K562 (cell line): ENCODE measurements around the gene TERT.

ENCODE experiments used
- CTCF ChIP-seq, 3 experiments: IDR thresholded peaks in 2 of 3; conservative IDR thresholded peaks in 1 of 3; 2 replicates each; pipeline ENCODE4 v1.5.1; 2011 to 2012; ENCODE audit warnings: low read length in 3 of 3, mild to moderate bottlenecking in 3 of 3, control low read depth in 2 of 3, improper control_type of control experiment in 1 of 3, inconsistent platforms in 1 of 3, low read depth in 1 of 3, mixed read lengths in 1 of 3, moderate library complexity in 1 of 3; ENCODE audit not compliant: insufficient read depth in 2 of 3
- POLR2A ChIP-seq: fragments of 450-650 bp; conservative IDR thresholded peaks from 2 replicates; pipeline ENCODE4 v1.6.1; 2016
- ZNF274 ChIP-seq: IDR thresholded peaks from 2 replicates; pipeline ENCODE4 v1.6.1; 2011; ENCODE audit warnings: low read depth, mild to moderate bottlenecking, low read length, moderate library complexity, borderline replicate concordance

DNA sequence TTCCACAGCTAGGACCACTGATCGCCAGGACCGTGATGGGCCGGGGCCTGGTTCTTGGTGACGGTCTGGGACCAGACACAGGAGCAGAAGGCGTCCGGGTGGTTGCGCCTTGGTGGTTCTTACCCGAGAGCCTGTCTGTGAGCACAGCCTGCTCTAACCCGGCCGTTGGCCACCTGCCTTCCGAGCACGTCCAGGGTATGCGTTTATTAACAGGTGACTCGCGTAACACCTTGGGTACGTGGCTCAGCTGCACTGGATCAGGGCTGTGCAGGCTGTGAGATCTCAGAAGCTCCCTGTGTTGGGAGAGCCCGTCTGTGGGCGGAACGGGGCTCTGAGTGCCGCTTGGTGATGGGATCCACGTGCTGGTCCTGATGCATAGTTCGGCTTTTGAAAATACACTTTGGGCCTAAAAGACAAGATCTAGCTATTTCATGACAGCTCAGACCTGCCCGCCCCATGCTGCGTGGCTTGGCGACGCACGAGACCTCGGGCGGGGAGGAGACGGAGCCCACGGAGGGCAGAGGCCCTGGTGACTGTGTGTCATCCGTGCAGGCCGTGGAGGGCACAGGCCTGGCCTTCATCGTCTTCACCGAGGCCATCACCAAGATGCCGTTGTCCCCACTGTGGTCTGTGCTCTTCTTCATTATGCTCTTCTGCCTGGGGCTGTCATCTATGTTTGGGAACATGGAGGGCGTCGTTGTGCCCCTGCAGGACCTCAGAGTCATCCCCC, 76.4 kb downstream of the TERT start:
- TF ChIP-seq POLR2A, result no peak
- no peak for TF ChIP-seq ZNF274
- TF ChIP-seq CTCF (IDR thresholded peaks at IDR 0.05 in 2 of 3, conservative IDR thresholded peaks at IDR 0.05 in 1 of 3; ENCODE audit: insufficient read depth in 2 of 3, low read depth in 1 of 3, low read length in 3 of 3), result no peak
